Measurements from ENCODE around the gene BRCA1.
A peak's percentile ranks its signal among the peaks of the same experiment; 100 is the strongest.

The BRCA1 gene

GRCh38 chr17:43039646-43040045 lies 85.5 kb downstream of the BRCA1 start:
- Histone ChIP-seq H3K4me1 (ENCODE audit: control insufficient read depth, insufficient read depth, low read length) (peaks cover 1% of the 10 kb centered on the region; the same call in 1 of the 2 replicates), H3K4me3 (ENCODE audit: low read length) (no peak overlapping the region), H3K36me3 (ENCODE audit: control insufficient read depth, insufficient read depth, low read length) (no peaks in the 10 kb centered on the region), H3K27ac (ENCODE audit: low read length) (no peak overlapping the region), H3K27me3 (ENCODE audit: control insufficient read depth, insufficient read depth, low read length) (no peaks in the 10 kb centered on the region), H3K9me3 (ENCODE audit: control insufficient read depth, insufficient read depth, low read length) (no peaks in the 10 kb centered on the region)
- no peak for DNase-seq (ENCODE audit: low read depth, low spot score)
- no CpG with 5 or more reads among the region's 2 CpGs for WGBS (ENCODE audit: insufficient coverage, insufficient read length)

GRCh38 chr17:43034894-43035293 lies 90.3 kb downstream of the BRCA1 start:
- Histone ChIP-seq H3K27me3 (ENCODE audit: control insufficient read depth, insufficient read depth, low read length) (no peaks in the 10 kb centered on the region), H3K4me1 (ENCODE audit: control insufficient read depth, insufficient read depth, low read length) (peaks cover 7% of the 10 kb centered on the region; the same call in 1 of the 2 replicates), H3K4me3 (ENCODE audit: low read length) (no peak overlapping the region), H3K36me3 (ENCODE audit: control insufficient read depth, insufficient read depth, low read length) (no peaks in the 10 kb centered on the region), H3K9me3 (ENCODE audit: control insufficient read depth, insufficient read depth, low read length) (no peaks in the 10 kb centered on the region), H3K27ac (ENCODE audit: low read length) (no peak overlapping the region)
- DNase-seq (ENCODE audit: low read depth, low spot score): no peak
- WGBS (ENCODE audit: insufficient coverage, insufficient read length): no CpG with 5 or more reads among the region's 3 CpGs

DNA sequence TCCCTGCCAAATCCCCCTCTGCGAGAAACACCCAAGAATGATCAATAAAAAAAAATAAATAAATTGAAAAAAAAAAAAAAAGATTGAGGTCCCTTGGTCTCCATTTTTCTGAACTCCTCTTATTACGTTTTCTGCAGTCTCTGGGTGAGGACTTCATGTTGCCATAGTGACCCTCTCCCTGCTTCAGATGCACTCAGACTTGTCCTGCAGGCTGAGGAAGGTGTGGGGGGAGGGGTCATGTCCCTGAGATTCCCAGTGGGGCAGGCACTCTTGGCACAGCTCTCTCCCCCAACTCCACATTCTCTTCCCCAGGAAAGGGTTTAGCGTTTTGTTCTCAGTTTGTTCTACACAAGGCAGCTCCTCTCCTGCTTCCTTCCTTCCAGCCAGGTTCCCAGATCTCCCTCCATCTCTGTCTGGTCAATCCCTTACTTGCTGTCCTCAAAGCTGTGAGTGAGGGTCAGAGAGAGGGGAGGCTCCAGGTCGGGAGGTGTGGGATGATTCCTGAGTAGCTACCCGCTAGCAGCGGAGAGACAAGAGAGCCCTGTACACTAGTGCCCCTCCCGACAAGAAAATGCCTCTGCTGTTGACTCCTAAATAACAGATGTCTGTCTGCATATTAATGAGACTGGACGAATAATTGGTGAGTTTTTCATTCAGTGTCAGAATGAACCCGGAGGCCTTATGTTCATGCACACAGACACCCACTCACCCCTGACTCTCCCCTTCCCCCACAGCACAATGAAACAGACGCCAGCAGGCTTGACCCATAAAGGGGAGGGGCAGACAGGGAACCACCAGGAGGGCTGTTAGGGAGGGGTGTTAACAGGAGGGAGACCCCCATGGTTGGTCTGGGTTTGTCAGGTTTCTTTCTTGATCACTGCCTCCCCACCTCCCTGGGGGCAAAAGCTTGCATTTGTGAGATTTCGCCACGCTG lies 90.9 kb downstream of the BRCA1 start:
- DNase-seq (ENCODE audit: low read depth, low spot score): no peak
- no peaks in the 10 kb centered on the region for H3K27me3 ChIP-seq (ENCODE audit: control insufficient read depth, insufficient read depth, low read length)
- no peak overlapping the region for H3K4me3 ChIP-seq (ENCODE audit: low read length)
- no peak overlapping the region for H3K27ac ChIP-seq (ENCODE audit: low read length)
- H3K9me3 ChIP-seq (ENCODE audit: control insufficient read depth, insufficient read depth, low read length): no peaks in the 10 kb centered on the region
- no CpG with 5 or more reads among the region's 12 CpGs for WGBS (ENCODE audit: insufficient coverage, insufficient read length)
- peaks cover 7% of the 10 kb centered on the region; the same call in 1 of the 2 replicates for H3K4me1 ChIP-seq (ENCODE audit: control insufficient read depth, insufficient read depth, low read length)
- H3K36me3 ChIP-seq (ENCODE audit: control insufficient read depth, insufficient read depth, low read length): no peaks in the 10 kb centered on the region

DNA sequence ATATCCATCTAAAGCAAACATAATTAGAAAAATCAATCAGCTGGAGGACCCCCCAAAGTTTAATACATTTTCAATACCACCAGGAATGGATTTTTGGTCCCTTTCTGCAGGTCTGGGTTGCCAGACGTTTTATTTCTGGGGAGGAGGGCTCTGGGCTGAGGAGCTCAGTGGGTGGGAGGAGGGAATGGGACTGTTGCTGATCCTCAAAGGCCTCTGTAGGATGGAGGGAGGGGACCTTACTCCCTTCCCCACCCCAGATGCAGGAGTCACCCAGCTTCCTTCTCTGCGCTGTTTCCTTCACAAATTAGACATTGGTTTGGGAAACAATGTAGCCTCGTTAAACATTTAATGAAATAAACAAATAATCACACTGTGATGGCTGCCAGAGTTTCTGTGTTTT lies 93.5 kb downstream of the BRCA1 start:
- no CpG with 5 or more reads among the region's 3 CpGs for WGBS (ENCODE audit: insufficient coverage, insufficient read length)
- H3K4me1 ChIP-seq (ENCODE audit: control insufficient read depth, insufficient read depth, low read length): peaks cover 20% of the 10 kb centered on the region
- no peak overlapping the region for H3K4me3 ChIP-seq (ENCODE audit: low read length)
- no peak overlapping the region for H3K27ac ChIP-seq (ENCODE audit: low read length)
- no peaks in the 10 kb centered on the region for H3K27me3 ChIP-seq (ENCODE audit: control insufficient read depth, insufficient read depth, low read length)
- H3K36me3 ChIP-seq (ENCODE audit: control insufficient read depth, insufficient read depth, low read length): no peaks in the 10 kb centered on the region
- DNase-seq (ENCODE audit: low read depth, low spot score): no peak
- H3K9me3 ChIP-seq (ENCODE audit: control insufficient read depth, insufficient read depth, low read length): no peaks in the 10 kb centered on the region

DNA sequence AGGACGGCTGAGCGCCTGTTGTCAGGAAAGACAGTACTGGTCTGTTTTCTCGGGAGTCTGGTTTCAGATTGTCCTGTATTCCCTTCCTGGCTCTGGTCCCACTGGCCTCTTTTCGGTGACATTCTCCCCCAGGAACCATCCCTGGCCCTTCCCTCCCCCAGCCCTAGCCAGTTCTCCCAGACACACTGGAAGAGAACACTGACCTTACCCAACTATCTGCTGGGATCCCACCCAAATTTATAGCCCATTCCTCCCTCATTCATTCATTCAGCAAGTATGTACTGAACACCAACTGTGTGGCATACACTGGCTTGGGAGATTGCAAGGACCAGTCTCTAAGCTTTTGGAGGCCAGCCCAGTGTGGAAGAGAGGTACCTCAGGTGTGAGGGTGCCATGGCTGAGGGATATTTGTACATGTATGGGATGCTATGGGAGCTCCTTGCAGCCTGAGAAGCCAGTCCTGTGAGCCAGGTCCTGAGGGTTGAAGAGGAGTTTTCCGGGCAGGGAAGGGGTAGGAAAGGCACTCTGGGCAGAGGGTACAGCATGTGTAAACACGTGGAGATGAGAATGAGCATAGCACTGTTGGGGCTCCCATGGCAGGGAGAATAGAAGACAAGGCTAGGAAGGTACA lies 94.9 kb downstream of the BRCA1 start:
- no CpG with 5 or more reads among the region's 6 CpGs for WGBS (ENCODE audit: insufficient coverage, insufficient read length)
- H3K4me1 ChIP-seq (ENCODE audit: control insufficient read depth, insufficient read depth, low read length): peaks cover 23% of the 10 kb centered on the region
- no peak for DNase-seq (ENCODE audit: low read depth, low spot score)

DNA sequence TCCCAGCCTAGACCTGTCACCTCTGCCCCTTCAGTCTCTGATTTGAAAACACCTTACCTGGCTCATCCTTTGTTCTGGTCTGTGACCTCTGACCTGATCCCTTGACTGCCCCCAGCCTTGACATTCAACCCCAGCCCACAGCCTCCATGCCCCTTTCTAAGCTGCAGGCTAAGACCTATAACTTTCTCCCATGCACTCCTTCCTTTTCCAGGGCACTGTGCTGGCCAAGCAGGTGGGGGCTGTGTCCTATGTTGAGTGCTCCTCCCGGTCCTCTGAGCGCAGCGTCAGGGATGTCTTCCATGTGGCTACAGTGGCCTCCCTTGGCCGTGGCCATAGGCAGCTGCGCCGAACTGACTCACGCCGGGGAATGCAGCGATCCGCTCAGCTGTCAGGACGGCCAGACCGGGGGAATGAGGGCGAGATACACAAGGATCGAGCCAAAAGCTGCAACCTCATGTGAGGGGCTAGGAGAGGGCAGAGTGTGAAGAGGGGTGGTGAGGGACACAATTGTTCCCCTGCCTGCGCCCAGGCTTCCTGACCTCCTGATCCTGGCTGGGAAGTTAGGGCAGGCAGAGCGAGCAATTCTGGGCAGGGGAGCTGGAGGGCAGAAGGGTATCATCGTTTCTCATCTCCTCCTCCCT lies 96.8 kb downstream of the BRCA1 start:
- H3K4me3 ChIP-seq (ENCODE audit: low read length): no peak overlapping the region
- H3K36me3 ChIP-seq (ENCODE audit: control insufficient read depth, insufficient read depth, low read length): no peaks in the 10 kb centered on the region
- H3K27ac ChIP-seq (ENCODE audit: low read length): no peak overlapping the region
- H3K9me3 ChIP-seq (ENCODE audit: control insufficient read depth, insufficient read depth, low read length): no peaks in the 10 kb centered on the region
- H3K27me3 ChIP-seq (ENCODE audit: control insufficient read depth, insufficient read depth, low read length): no peaks in the 10 kb centered on the region
- DNase-seq (ENCODE audit: low read depth, low spot score): no peak
- WGBS (ENCODE audit: insufficient coverage, insufficient read length): no CpG with 5 or more reads among the region's 17 CpGs
- peaks cover 18% of the 10 kb centered on the region for H3K4me1 ChIP-seq (ENCODE audit: control insufficient read depth, insufficient read depth, low read length)

More for the DNA sequence above, 94.9 kb downstream of the BRCA1 start:
- H3K27ac ChIP-seq (ENCODE audit: low read length): no peak overlapping the region
- H3K36me3 ChIP-seq (ENCODE audit: control insufficient read depth, insufficient read depth, low read length): no peaks in the 10 kb centered on the region
- no peaks in the 10 kb centered on the region for H3K9me3 ChIP-seq (ENCODE audit: control insufficient read depth, insufficient read depth, low read length)
- H3K27me3 ChIP-seq (ENCODE audit: control insufficient read depth, insufficient read depth, low read length): no peaks in the 10 kb centered on the region
- H3K4me3 ChIP-seq (ENCODE audit: low read length): no peak overlapping the region

GRCh38 chr17:43027091-43028032 lies 97.8 kb downstream of the BRCA1 start:
- Histone ChIP-seq H3K27me3 (ENCODE audit: control insufficient read depth, insufficient read depth, low read length) (no peaks in the 10 kb centered on the region), H3K27ac (ENCODE audit: low read length) (no peak overlapping the region), H3K36me3 (ENCODE audit: control insufficient read depth, insufficient read depth, low read length) (no peaks in the 10 kb centered on the region), H3K9me3 (ENCODE audit: control insufficient read depth, insufficient read depth, low read length) (no peaks in the 10 kb centered on the region), H3K4me3 (ENCODE audit: low read length) (no peak overlapping the region), H3K4me1 (ENCODE audit: control insufficient read depth, insufficient read depth, low read length) (peaks cover 16% of the 10 kb centered on the region)
- DNase-seq (ENCODE audit: low read depth, low spot score): no peak
- WGBS (ENCODE audit: insufficient coverage, insufficient read length): no CpG with 5 or more reads among the region's 9 CpGs

DNA sequence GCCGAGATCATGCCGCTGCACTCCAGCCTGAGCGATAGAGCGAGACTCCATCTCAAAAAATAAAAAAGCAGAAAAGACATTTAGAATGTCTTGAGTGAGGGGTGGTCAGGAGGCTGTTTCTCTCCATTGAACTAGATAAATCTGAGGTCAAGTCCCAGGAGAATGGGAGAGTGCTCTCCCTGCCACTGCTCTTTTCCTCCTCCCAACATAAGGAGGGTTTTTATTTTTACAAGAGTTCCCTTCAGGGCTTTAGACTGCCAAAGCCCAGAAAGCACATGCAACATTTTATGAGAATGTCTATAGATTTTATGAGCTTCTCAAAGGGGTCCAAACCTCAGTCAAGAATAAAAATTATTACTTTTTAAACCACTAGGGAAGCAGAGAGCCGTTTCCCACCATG lies 98.6 kb downstream of the BRCA1 start:
- no peak for DNase-seq (ENCODE audit: low read depth, low spot score)
- peaks cover 16% of the 10 kb centered on the region for H3K4me1 ChIP-seq (ENCODE audit: control insufficient read depth, insufficient read depth, low read length)
- H3K36me3 ChIP-seq (ENCODE audit: control insufficient read depth, insufficient read depth, low read length): no peaks in the 10 kb centered on the region
- no peak overlapping the region for H3K4me3 ChIP-seq (ENCODE audit: low read length)
- no peak overlapping the region for H3K27ac ChIP-seq (ENCODE audit: low read length)
- no peaks in the 10 kb centered on the region for H3K27me3 ChIP-seq (ENCODE audit: control insufficient read depth, insufficient read depth, low read length)
- no peaks in the 10 kb centered on the region for H3K9me3 ChIP-seq (ENCODE audit: control insufficient read depth, insufficient read depth, low read length)
- no CpG with 5 or more reads among the region's 5 CpGs for WGBS (ENCODE audit: insufficient coverage, insufficient read length)

DNA sequence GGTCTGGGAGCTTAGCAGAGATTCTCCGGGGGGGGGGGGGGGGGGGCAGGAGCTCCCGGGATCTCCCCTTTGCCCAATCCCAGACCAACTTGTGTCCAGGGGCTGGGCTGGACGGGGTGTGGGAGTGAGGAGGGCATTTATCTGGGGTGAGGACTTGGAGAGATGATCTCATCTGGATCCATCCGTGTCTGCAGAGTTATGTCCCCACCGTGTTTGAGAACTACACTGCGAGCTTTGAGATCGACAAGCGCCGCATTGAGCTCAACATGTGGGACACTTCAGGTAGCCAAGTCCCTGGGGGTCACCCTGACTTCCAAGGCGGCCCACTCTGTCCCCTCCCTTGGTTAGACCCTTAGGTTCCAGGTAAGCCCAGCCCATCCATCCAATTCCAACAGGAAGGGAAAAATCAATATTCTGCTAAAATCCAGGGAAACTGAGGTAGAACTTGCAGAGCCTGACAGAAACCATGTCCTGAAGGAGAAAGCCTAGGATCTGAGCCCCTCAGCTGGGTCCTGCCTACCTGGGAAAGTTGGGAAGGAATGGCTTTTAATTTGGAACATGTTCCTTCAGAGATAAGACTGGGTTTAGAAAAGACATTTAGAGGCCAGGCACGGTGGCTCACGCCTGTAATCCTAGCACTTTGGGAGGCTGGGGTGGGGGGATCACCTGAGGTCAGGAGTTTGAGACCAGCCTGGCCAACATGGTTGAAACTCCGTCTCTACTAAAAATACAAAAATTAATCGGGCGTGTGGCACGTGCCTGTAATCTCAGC lies 99.2 kb downstream of the BRCA1 start:
- DNase-seq (ENCODE audit: low read depth, low spot score): no peak
- no CpG with 5 or more reads among the region's 16 CpGs for WGBS (ENCODE audit: insufficient coverage, insufficient read length)
- Histone ChIP-seq H3K36me3 (ENCODE audit: control insufficient read depth, insufficient read depth, low read length) (no peaks in the 10 kb centered on the region), H3K4me1 (ENCODE audit: control insufficient read depth, insufficient read depth, low read length) (peaks cover 16% of the 10 kb centered on the region), H3K4me3 (ENCODE audit: low read length) (peak overlapping the region; percentile 53; the same call in 1 of the 2 replicates), H3K27me3 (ENCODE audit: control insufficient read depth, insufficient read depth, low read length) (no peaks in the 10 kb centered on the region), H3K9me3 (ENCODE audit: control insufficient read depth, insufficient read depth, low read length) (no peaks in the 10 kb centered on the region), H3K27ac (ENCODE audit: low read length) (no peak overlapping the region)
